Measurements from ENCODE around the gene AIFM2.
"Not testable (repeated sequence)": the region's sequence is repeated elsewhere in the genome, so short reads cannot be mapped to it uniquely, and the experiment has no call there.

Gene AIFM2

DNA sequence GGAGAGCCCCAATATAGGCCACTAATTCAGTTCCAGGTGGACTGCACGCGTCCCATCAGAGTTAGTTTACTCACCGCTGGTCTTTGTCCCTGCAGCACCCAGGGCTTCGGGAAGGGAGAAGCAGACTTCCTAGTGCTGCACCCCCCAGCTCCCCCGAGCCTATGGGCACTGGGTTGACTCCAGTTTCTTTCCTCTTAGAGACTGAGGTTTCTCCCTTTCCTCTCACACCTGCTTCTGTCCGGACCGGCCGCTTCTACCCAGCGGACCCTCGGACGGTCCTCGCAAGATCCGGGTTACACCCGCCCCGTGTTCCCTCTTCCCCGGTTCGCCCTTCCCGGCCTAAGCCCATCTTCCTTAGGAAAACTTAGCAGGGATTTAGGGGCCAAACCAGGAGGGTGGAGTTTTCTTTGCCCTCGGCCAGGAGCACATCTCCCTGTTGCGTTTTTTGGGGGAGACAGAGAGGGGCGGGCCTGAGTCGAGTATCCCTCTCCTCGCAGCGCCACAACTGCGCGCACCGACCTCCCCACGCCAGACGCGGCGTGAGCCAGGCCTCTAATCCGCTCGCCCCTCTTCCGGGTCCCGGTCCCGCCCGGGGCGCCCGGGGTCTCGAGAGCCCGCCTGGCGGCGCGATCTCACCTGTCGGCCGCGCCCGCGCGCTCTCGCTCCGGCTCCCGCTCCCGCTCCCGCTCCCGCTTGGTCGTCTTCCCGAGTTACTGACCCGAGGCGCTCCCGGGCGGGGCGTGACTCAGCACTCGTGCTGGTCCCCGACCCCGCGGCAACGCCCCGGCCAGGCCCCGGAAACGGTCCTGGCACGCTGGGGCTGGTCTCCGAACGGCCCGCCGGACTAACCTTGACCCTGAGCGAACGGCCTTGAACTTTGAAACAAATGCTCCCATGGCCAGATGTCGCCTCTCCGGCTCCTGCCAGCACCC lies at the start of gene AIFM2:
Gene AIFM2, minus strand, starts transcription at position 728 of the 932 bp plus-strand sequence. CDS start 8,741 bp downstream, outside the sequence.
- no peak for DNase-seq (ENCODE audit: low read depth)

DNA sequence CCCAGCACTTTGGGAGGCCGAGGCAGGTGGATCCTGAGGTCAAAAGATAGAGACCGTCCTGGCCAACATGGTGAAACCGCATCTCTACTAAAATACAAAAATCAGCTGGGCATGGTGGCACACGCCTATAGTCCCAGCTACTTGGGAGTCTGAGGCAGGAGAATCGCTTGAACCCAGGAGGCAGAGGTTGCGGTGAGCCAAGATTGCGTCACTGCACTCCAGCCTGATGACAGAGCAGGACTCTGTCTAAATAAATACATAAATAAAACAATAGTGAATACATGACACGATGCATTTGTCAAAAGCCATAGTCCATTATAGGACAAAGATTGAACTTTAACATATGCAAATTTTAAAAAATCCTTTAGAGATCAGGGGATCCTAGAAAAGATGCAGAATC lies 46.6 kb upstream of the AIFM2 start:
- DNase-seq (ENCODE audit: low read depth) = not testable (repeated sequence)

DNA sequence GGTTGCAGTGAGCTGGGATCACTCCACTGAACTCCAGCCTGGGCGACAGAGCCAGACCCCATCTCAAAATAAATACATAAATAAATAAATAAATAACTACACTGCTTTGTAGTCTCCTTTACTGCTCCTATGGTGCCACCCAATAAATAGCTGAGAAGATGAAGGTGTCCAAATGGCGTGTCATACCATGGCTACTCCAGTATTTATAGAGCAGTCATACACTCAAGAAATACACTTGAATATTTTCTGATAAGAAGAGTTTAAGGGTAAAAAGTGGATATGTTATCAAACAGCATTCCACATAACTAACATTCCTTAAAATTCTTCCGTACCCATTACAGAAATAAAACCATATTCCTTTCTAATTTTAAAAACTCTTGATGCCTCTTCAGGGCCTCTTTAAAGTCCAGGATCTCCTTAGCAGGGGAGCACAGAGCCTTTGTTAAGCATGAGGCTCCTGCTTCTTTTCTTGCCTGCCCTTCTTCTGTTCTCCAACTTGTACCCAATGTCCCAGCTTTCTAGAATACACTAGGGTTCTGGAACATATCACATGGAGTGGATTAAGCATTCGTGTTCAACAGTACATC lies 45.6 kb upstream of the AIFM2 start:
- no peak for DNase-seq (ENCODE audit: low read depth)

DNA sequence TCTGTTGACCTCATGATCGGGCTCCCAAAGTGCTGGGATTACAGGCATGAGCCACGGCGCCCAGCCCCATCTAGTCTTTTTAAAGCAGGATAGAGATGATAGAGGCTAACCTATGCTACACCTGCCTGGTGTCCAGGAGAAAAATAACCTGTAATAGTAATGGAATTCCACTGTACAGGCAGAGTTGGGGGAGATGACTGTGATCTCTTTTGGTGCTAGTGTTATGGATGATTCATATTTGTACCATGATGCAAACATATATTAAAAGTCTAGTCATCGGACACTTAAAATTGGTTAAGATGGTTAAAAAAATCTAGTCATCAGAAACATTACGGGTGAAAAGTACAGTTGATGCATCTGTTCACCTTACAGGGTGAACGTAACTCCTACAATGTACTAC lies 43.8 kb upstream of the AIFM2 start:
- DNase-seq (ENCODE audit: low read depth) = no peak

DNA sequence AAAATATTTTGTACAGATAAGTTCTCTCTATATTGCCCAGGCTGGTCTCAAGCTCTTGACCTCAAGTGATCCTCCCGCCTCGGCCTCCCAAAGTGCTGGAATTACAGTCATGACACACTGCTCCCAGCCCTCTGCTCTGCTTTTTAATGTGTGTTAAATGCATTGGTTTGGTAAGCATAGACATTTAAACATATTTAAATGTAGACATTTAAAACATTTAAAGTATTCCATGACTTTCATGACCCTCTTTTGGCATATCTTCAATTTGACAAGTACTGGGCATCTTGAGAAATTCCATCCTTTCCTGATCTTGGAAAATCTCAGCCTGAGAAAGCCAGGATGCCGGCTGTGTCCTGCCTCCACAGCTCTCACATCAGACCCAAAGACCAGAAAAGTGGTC lies 42.9 kb upstream of the AIFM2 start:
- DNase-seq (ENCODE audit: low read depth) = no peak

DNA sequence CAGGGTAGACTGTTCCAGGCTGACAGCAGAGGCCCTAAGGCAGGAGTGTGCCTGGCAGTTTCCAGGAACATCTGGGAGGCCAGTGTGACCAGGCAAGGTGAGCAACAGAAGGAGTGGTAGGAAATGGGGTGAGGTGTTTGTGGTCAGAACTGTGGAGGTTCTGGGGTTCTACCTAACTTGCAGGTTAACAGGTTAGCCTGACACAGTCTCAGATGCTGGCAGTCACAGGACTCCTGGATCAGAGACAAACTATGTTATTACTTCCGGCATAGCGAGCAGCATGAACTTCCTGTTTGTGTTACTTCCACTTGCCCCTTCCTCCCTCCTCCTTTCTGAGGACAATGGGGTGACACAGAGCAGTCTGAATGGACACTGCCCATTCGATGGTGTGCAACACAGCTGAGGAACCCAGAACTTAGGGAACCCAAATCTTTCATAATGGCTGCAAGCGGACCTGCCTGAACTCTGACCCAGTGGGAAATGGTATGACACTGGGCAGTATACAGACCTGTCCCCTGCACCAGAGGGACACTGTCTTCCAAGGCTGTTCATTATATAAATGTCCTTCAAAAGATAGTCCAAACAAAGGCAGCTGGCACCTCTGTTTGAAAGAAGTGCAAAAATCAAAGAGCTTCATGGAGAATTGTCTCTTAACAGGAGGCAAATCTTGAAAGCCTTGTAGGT lies 41.6 kb upstream of the AIFM2 start:
- DNase-seq (ENCODE audit: low read depth) = no peak

DNA sequence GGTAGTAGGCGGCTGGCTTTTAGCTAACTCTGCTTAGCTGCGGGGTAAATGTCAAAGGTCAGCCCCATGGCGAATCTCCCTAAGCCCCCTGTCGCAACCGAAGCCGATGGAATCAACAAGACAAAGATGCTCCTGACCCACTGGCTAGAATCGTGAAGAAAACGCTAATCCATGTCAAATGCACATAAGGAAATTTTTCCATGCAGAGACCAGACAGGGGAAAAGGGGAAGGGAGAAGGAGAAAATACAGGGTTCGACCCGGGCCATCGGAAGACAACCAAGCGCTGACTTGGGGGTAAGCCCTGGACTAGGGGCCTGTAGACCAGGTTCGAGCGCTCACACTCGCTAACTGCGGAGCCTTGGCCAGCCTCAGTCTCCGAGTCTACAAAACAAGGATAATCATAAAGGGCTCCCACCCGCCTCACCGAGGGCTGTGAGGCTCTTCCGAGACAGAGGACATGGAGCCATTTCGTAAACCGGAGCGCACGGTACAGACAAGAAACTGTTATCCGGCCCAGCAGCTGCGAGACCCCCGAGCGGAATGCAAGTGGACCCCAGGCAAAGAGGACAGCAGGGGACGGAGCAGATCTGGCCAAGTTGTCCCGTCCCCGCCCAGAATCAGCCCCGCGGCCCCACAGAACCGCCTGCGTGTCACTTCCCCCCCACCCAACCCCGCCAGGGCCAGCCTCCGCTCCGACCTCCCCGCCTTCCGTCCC lies 37.2 kb upstream of the AIFM2 start:
- DNase-seq (ENCODE audit: low read depth) = no peak

DNA sequence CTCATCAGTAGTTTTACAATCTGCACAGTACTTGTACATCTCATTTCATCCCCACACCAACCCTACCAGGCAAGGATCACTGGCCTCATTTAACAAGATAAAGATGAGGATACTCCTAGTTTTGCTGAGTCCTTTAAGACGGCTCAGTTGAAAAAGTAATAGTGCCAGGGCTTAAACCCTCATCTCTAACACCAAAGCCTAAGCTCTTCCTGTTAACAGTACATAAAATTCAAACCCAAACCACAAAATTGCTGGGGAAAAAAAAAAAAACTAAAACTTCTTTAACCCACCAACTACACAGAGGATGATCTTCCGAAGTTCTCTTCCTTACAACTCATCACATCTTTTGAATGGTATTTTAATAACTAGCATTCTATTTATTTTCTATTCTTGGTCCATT lies 36.4 kb upstream of the AIFM2 start:
- no peak for DNase-seq (ENCODE audit: low read depth)

DNA sequence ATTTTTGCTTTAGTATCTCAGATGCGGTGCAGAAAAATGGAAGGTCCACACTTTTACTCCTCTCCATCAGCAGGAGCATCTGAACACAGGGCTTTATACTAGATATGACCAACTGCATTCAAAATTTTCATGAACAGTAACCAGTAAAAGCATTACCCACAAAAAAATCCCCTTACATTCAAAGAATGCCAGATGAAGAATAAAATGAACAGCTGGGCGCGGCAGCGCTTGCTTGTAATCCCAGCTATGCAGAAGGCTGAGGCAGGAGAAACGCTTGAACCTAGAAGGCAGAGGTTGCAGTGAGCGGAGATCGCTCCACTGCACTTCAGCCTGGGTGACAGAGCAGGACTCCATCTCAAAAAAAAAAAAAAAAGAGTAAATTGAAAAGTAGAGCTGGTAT lies 34.6 kb upstream of the AIFM2 start:
- no peak for DNase-seq (ENCODE audit: low read depth)

DNA sequence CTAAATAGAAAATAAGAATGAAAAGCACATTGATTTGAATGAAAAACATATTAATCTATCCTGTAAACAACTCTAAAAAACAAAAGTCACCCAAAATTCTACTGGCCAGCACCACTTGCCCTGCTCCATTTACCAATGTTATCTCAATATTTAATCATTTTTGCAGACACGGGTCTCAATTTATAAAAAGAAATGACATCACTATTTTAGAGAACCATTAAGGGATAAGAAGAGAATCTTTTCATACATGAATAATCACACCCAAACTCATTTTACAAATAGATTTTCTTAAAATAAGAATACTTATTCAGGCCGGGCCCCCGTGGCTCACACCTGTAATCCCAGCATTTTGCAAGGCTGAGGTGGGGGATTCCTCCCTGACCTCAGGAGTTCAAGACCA lies 33.8 kb upstream of the AIFM2 start:
- DNase-seq (ENCODE audit: low read depth) = no peak

DNA sequence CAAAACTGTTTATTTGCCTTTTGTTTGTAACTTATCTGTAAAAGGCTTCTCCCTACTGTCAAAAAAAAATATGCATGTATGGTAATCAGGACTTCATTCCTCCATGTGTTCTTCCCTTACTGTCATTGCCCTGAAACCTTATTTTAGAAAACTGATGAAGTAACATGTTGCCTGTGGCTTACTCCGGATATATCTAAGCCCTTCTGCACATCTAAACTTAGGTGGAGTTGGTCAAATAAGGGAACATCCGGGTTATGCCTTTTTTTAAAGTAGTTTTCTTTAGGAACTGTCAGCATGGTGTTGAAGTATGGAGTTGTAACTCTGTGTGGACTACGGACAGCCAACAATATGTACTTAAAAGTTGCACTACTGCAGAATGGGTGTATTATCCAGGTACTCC lies 31.5 kb upstream of the AIFM2 start:
- DNase-seq (ENCODE audit: low read depth) = no peak

DNA sequence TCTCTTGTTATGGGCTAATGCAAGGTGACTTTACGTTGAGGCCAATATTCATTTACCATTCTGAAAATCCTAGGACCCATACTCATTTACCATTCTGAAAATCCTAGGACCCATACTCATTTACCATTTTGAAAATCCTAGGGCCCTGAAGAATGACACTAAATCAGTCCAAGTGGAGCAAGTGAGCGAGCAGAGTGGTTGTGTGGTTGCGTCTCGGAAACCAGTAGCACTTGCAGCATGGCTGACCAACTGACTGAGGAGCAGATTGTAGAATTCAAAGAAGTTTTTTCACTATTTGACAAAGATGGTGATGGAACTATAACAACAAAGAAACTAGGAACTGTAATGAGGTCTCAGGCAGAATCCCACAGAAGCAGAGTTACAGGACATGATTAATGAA lies 30.8 kb upstream of the AIFM2 start:
- DNase-seq (ENCODE audit: low read depth) = no peak

DNA sequence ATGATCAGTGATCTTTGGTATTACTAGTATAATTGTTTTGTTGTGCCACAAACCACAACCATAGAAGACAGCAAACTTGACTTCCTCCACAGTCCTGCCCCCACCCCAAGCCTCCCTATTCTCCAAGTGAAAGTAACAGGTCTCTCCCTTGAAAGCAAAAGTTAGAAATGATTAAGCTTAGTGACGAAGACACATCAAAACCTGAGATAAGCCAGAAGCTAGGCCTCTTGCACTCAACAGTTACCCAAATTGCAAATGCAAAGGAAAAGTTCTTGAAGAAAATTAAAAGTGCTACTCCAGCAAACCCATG lies 30.2 kb upstream of the AIFM2 start:
- DNase-seq (ENCODE audit: low read depth) = peak; percentile 19

DNA sequence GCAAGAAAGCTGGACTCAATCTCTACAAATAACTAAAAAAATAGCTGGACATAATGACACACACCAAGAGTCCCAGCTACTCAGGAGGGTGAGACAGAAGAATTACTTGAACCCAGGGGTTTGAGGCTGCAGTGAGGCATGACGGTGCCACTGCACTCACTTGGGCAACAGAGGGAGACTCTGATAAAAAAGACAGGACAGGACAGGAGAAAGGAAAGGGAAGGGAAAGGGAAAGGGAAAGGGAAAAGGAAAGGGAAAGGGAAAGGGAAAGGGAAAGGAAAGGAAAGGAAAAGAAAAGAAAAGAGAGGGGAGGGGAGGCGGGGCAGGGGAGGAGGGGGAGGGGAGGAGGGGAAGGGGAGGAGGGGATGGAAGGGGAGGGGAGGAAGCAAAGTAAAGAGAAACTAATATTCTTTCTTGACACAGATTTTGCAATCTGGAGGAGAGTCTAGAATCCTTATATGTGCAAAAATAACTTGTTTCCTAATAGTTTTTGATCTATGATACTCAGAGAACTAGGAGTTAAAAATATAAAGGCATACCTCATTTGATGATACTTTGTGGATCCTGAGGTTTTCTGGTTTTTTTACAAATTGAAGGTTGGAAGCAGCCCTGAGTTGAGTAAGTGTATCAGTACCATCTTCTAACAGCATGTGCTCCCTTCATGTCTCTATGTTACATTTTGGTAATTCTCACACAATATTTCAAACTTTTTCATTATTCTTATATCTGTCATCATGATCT lies 29.7 kb upstream of the AIFM2 start:
- no peak for DNase-seq (ENCODE audit: low read depth)

DNA sequence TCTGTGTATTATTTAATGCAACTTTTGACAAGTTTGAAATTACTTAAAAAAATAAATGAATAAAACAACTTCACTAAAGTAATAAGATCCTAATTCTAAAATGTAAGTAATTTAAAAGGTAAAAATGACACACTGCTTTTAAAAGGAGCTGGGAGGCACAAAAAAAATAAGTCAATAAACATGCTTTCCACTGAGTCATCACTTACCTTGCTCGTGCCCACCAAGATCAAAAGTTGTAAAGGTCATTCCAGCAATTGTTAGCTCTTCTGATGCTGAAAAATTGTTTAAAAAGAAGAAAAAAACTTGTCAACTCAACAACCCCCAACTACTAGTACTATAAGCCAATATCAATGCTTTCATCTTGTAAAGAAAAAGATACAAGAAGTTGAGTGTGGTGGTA lies 28.2 kb upstream of the AIFM2 start:
- no peak for DNase-seq (ENCODE audit: low read depth)

DNA sequence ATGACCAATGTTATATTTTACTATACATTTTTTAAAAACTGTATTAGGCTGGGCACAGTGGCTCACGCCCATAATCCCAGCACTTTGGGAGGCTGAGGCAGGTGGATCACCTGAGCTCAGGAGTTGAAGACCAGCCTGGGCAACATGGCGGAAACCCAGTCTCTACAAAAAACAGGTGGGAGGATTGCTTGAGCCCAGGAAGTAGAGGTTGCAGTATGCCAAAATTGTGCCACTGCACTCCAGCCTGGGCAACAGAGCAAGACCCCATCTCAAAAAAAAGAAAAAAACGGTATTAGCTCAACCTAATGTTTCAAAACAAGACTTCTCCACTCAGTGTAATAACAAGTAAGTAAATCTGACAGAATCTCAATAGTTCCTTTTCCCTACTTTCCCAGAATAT lies 26.7 kb upstream of the AIFM2 start:
- DNase-seq (ENCODE audit: low read depth) = not testable (repeated sequence)

DNA sequence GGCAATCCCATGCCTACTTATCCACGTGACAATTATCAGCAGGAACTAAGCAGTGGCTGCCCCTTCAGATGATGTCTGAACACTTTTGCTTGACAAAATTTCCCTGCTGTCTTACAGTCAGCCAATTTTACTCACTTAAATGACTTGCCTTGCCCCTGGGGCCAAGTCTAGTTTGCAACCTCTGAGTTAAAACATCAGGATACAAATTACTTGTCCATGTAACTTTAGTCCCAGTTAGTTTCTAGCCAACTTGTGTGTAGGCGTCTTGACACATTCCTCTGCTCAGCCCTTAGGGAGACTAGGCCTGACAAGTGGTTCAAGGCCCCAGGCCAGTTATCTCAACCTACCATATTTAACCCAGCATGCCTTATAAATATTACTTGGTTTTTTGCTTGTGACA lies 25.5 kb upstream of the AIFM2 start:
- DNase-seq (ENCODE audit: low read depth) = no peak

DNA sequence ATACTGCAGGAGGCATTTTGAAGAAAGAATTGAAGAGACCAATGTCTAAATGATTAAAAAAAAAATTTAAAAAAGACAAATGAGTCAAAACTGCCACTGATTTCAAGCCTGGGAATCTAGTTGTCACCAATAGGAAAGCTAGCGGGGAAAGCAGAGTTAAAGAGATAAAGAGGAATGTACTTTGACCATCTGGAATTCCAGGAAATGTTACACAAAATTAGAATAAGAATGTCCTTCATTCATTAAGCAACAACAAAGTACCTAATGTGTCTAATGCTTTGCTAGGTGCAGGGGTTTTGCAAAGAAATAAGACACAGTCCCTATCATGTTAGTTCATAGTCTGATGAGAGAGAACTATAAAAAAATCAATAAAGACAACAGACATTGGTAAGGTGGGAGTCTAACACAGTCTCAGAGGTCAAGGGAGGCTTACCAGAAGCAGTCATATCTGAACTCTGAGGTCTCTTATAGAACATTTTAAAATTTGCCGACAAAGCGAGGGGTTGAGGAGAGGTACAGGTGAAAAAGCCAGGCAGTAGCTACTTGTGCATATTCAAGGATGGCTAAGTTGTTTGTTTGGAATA lies 22.7 kb upstream of the AIFM2 start:
- DNase-seq (ENCODE audit: low read depth) = no peak

DNA sequence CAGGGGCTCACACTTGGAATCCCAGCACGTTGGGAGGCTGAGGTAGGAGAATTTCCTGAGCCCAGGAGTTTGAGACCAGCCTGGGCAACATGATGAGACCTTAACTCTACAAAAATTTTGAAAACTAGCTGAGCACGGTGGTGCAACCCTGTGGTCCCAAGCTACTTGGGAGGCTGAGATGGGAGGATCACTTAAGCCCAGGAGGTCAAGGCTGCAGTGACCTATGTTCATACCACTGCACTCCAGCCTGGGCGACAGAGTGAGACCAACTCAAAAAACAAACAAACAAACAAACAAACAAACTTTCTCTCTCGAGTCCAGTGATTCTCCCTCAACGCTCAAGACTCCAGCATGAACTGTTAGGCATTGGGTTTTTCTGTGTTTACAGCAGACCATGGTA lies 15.9 kb upstream of the AIFM2 start:
- no peak for DNase-seq (ENCODE audit: low read depth)

DNA sequence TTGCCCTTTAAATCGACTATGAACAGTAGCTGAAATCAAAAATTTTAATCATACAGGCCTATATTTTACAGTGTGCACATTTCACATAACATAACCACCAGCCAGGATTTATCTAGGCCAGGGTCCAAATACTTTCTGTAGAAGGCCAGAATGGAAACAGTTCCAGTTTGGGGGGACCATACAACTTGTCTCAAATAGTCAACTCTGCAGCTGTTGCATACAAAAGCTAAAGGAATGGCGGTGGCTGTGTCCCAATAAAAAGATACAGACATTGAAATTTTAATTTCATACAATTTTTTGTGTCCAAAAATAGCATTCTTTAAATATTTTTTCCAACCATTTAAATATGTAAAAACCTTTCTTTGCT lies 14.6 kb upstream of the AIFM2 start:
- no peak for DNase-seq (ENCODE audit: low read depth)

DNA sequence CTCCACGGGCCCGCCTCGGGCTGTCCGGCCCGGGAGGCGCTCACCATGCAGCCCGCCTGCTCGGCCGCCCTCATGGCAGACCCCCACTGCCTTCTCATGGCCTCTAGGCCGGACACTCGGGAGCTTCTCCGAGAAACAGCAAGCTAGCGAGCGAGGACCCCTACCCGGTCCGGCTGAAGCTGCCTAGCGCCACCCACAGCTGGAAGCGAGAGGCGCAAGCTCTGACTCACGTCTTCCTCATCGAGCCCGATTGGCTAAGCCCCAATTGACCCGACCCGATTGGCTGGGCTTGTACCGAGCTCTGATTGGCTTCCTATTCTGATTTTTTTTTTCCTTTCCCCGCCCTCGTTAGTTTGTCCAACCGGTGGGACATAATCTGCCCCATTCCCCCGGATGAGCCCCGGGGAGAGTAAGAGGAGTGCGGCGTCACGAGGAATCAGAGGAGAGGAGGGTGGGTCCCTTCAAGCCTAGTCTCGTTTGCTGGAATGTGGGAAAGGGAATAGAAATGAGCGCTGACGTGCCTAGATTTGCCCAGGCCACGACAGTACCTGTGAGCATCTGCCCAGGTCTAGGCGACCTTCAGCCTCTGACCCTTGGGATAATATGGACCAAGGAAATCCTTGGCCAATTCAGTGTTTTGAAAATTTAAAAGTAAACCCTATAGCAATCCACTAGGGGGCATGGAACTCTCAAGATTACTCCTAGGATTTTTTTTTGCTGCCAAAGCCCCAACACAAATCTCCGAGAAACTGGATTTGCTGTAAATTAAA lies 14.0 kb upstream of the AIFM2 start, which contains the start of gene TYSND1:
Gene TYSND1, minus strand, starts transcription at position 212 of the 770 bp plus-strand sequence. Its CDS starts 114 bp downstream, at position 98.
- DNase-seq (ENCODE audit: low read depth) = peak; percentile 82

Measured in stimulated activated CD8-positive, alpha-beta memory T cell treated with anti-CD3 and anti-CD28 coated beads, Interleukin-7, amount 100 ng/mL, for 24 hours (primary cell).